ENCODE measurements around the gene WDR64. TPM values are rescaled to one million over a fixed set of nuclear protein-coding genes. Genes with fewer than 3 reads are reported as not detected.

The WDR64 gene
- total RNA-seq, 1 donor from 2014 or later = not detected

DNA sequence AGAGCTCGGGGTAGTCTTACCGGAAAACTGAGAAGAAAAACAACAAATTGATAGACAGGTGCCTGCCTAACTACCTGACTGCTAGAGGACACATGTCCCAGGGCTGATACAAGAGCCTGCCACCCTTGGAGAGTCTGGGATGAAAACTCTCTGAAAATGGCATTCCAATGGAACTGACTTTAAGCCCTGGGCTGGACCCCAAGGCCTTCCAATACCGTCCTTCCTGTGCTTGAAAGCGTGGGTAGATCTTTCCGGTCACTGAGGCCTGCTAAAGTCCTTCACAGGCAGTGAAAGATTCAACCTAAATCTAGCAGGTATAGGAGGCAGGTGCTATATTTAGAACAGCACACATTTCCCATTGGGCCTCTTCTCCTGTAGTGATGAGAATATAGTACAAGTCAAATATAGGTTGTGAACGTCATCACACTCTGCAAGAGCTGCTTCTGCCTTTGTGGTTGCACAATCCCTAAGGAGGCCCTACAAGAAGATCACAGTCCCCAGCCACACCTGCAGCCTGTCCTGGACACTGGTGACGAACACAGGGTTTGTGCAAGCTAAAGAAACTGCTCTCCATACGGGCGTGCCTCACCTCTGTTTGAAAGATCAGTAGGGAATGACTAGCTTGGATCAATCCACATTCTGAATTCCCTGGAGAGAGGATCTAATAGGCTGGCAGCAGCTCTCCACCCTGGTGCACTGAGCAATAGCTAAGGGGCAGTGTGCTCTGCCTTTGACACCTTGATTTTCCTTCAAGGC, 11.0 kb upstream of the WDR64 start:
- H3K4me3 ChIP-seq = peak overlapping the region; percentile 75
- peak overlapping the region; percentile 77 for H3K27ac ChIP-seq (replicated peaks)
- H3K36me3 ChIP-seq = no peaks in the 10 kb centered on the region
- H3K27me3 ChIP-seq (ENCODE audit: low read depth) = no peaks in the 10 kb centered on the region
- peaks cover 26% of the 10 kb centered on the region for H3K4me1 ChIP-seq
- TF ChIP-seq, protein P1, sequence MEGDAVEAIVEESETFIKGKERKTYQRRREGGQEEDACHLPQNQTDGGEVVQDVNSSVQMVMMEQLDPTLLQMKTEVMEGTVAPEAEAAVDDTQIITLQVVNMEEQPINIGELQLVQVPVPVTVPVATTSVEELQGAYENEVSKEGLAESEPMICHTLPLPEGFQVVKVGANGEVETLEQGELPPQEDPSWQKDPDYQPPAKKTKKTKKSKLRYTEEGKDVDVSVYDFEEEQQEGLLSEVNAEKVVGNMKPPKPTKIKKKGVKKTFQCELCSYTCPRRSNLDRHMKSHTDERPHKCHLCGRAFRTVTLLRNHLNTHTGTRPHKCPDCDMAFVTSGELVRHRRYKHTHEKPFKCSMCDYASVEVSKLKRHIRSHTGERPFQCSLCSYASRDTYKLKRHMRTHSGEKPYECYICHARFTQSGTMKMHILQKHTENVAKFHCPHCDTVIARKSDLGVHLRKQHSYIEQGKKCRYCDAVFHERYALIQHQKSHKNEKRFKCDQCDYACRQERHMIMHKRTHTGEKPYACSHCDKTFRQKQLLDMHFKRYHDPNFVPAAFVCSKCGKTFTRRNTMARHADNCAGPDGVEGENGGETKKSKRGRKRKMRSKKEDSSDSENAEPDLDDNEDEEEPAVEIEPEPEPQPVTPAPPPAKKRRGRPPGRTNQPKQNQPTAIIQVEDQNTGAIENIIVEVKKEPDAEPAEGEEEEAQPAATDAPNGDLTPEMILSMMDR (IDR thresholded peaks at IDR 0.05; ENCODE audit: borderline replicate concordance) = no peak
- intact Hi-C loops (cut with micrococcal nuclease) = no loop called here
- peaks cover 21% of the 10 kb centered on the region for H3K9me3 ChIP-seq (replicated peaks)
- DNase-seq = no peak

DNA sequence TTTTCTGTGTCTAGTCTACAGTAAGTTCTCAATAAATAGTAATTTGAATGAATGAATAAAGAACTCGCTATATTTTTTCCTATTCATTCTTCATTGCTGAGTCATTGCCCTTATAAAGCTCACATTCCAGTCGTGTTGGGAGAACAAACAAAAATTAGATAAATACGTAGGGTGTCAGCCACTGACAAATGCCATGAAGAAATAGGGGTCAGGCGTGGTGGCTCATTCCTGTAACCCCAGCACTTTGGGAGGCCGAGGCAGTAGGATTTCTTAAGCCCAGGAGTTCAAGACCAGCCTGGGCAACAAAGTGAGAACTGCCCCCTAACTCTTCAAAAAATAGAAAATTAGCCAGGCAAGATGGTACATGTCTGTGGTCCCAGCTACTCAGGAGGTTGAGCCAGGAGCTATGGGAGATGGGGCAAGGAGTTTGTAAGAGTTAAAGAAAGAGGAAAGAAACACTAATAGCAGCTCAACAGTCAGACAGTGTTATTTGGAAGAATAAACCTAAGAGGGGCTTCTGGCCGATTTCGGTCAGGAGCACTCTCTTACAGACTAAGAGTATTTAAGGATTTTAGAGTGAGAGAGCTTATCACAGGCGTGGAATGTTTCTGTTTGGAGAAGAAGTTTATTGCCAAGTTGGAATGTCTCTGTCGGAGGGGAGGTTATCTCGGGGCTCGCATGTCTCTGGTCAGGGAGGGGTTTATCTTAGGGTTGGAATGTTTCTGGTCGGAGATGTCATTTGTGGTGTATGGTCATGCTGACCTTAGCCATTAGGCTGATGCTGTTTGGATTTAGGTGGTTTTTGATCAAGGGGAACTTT, 10.1 kb upstream of the WDR64 start:
- no peak overlapping the region for H3K4me3 ChIP-seq
- peaks cover 21% of the 10 kb centered on the region for H3K9me3 ChIP-seq (replicated peaks)
- H3K4me1 ChIP-seq = peaks cover 26% of the 10 kb centered on the region
- no peak for DNase-seq
- H3K27ac ChIP-seq (replicated peaks) = no peak overlapping the region
- intact Hi-C loops (cut with micrococcal nuclease) = no loop called here
- no peaks in the 10 kb centered on the region for H3K27me3 ChIP-seq (ENCODE audit: low read depth)
- TF ChIP-seq, protein P1 (IDR thresholded peaks at IDR 0.05; ENCODE audit: borderline replicate concordance) = no peak
- no peaks in the 10 kb centered on the region for H3K36me3 ChIP-seq

DNA sequence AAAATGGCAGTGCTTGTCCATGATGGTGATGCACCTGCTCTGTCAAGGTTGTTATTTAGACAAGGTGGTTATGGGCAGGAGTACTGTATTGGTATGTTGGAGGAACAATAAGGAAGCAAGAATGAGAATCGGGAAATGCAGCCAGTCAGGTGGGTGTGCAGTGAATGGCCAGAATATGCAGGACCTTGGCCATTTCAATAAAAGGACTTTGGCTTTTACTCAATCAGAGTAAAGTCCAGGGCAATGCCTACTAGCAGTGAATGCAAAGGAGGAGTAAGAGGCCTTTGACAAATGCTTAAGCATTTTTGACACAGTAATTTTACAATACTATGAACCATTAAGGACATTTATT, 9.5 kb upstream of the WDR64 start:
- DNase-seq = no peak
- peaks cover 26% of the 10 kb centered on the region for H3K4me1 ChIP-seq
- TF ChIP-seq, protein P1 (IDR thresholded peaks at IDR 0.05; ENCODE audit: borderline replicate concordance) = no peak
- H3K9me3 ChIP-seq (replicated peaks) = peaks cover 21% of the 10 kb centered on the region
- no peak overlapping the region for H3K27ac ChIP-seq (replicated peaks)
- H3K36me3 ChIP-seq = no peaks in the 10 kb centered on the region
- intact Hi-C loops (cut with micrococcal nuclease) = no loop called here
- no peaks in the 10 kb centered on the region for H3K27me3 ChIP-seq (ENCODE audit: low read depth)
- no peak overlapping the region for H3K4me3 ChIP-seq

DNA sequence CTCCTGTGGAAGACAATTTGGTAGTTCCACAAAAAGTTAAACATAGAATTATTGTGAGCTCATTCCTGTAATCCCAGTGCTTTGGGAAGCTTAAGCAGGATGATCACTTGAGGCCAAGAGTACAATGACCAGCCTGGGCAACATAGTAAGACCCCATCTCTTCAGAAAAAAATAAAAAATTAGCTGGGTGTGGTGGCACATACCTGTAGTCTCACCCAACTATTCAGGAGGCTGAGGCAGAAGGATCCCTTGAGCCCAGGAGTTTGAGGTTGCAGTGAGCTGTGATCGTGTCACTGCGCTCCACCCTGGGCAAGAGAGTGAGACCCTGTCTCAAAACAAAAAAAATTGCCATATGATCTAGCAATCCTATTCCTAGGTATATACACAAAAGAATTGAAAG, 7.8 kb upstream of the WDR64 start:
- Histone ChIP-seq H3K27me3 (ENCODE audit: low read depth) (no peaks in the 10 kb centered on the region), H3K27ac (replicated peaks) (no peak overlapping the region), H3K4me3 (no peak overlapping the region), H3K36me3 (no peaks in the 10 kb centered on the region), H3K4me1 (peaks cover 12% of the 10 kb centered on the region), H3K9me3 (replicated peaks) (peaks cover 24% of the 10 kb centered on the region)
- TF ChIP-seq, protein P1 (IDR thresholded peaks at IDR 0.05; ENCODE audit: borderline replicate concordance) = no peak
- no peak for DNase-seq
- intact Hi-C loops (cut with micrococcal nuclease) = no loop called here

DNA sequence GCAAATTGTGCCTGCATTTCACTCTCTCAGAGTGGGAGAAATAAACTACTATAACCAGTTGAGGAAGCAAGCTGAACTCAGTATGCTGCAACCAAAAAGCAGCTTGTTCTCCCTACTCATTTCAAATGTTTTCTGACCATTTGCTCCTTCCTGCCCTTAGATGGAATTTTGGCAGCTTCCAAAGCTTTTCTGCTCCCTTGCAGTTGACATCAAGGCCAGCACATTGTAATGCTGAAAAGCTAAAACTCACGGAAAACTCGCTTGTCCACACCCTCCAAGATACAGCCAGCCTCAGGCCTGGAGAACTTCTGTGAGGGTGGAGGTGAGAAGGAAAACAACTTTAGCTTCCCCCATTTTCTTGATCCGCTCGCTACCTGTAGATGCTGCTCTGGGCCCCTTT, 6.9 kb upstream of the WDR64 start:
- H3K27me3 ChIP-seq (ENCODE audit: low read depth) = no peaks in the 10 kb centered on the region
- H3K36me3 ChIP-seq = no peaks in the 10 kb centered on the region
- TF ChIP-seq, protein P1 (IDR thresholded peaks at IDR 0.05; ENCODE audit: borderline replicate concordance) = no peak
- intact Hi-C loops (cut with micrococcal nuclease) = no loop called here
- no peak overlapping the region for H3K27ac ChIP-seq (replicated peaks)
- no peak for DNase-seq
- H3K4me3 ChIP-seq = no peak overlapping the region
- H3K4me1 ChIP-seq = peaks cover 6% of the 10 kb centered on the region
- H3K9me3 ChIP-seq (replicated peaks) = peaks cover 24% of the 10 kb centered on the region
